RWPE2 (cell line): ENCODE data around the gene VMO1.
A peak's percentile ranks its signal among the peaks of the same experiment; 100 is the strongest.

ENCODE experiments used
- ATAC-seq: fragments of 200-7000 bp; cut with Tn5 transposase; 3 replicates; pipeline ENCODE4 v1.9.1; 2021; ENCODE audit warnings: low read depth
- DNase-seq: peaks from one replicate; pipeline ENCODE4 v3.0.0-alpha.2; 2020; ENCODE audit warnings: low spot score
- H3K27ac ChIP-seq: fragments of 450-650 bp; 2 replicates; pipeline ENCODE4 v1.5.1; 2017; ENCODE audit warnings: mild to moderate bottlenecking; ENCODE audit not compliant: poor library complexity, severe bottlenecking
- H3K27me3 ChIP-seq: fragments of 250-450 bp; sonication (Bioruptor Pico); 2 replicates; pipeline ENCODE4 v1.5.1; 2021; ENCODE audit warnings: mild to moderate bottlenecking, moderate library complexity; ENCODE audit not compliant: insufficient read depth, poor library complexity, severe bottlenecking
- H3K36me3 ChIP-seq: fragments of 250-450 bp; sonication (Bioruptor Pico); 2 replicates; pipeline ENCODE4 v1.5.1; 2020; ENCODE audit warnings: low read depth, mild to moderate bottlenecking, moderate library complexity
- H3K4me1 ChIP-seq: fragments of 250-450 bp; sonication (Bioruptor Pico); 2 replicates; pipeline ENCODE4 v1.5.1; 2021; ENCODE audit warnings: mild to moderate bottlenecking, moderate library complexity; ENCODE audit not compliant: insufficient read depth, poor library complexity, severe bottlenecking
- H3K4me3 ChIP-seq: fragments of 250-450 bp; sonication (Bioruptor Pico); 2 replicates; pipeline ENCODE4 v1.5.1; 2021; ENCODE audit warnings: mild to moderate bottlenecking, moderate library complexity; ENCODE audit not compliant: severe bottlenecking
- H3K9me3 ChIP-seq: fragments of 250-450 bp; sonication (Bioruptor Pico); 2 replicates; pipeline ENCODE4 v1.5.1; 2021; ENCODE audit warnings: mild to moderate bottlenecking, moderate library complexity; ENCODE audit not compliant: severe bottlenecking
- TF ChIP-seq, protein P1 (sequence below): fragments of 450-650 bp; IDR thresholded peaks from one replicate; pipeline ENCODE4 v1.5.1; 2017; ENCODE audit warnings: mild to moderate bottlenecking, moderate library complexity; ENCODE audit not compliant: poor library complexity, severe bottlenecking

Gene VMO1

DNA sequence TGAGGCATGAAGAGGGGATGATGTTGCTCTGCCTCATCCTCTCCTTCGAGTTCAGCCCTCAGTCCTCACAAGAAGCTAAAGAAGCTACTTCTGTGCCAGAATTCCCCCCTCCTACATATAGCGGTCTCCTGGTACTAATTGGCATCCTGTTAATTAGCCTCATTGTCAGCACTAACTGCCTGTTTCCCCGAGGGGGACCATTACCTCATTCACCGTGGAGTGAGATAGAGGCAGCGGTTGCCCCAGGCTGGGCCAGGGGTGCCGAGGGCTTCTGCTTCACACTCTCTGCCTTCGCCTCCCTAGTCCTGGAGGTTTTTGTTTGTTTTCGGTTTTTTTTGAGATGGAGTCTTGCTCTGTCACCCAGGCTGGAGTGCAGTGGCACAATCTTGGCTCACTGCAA, 41.2 kb upstream of the VMO1 start:
- no peak overlapping the region for H3K4me3 ChIP-seq
- H3K4me1 ChIP-seq = no peaks in the 10 kb centered on the region
- H3K27ac ChIP-seq = no peak overlapping the region
- no peaks in the 10 kb centered on the region for H3K27me3 ChIP-seq
- TF ChIP-seq, protein P1, sequence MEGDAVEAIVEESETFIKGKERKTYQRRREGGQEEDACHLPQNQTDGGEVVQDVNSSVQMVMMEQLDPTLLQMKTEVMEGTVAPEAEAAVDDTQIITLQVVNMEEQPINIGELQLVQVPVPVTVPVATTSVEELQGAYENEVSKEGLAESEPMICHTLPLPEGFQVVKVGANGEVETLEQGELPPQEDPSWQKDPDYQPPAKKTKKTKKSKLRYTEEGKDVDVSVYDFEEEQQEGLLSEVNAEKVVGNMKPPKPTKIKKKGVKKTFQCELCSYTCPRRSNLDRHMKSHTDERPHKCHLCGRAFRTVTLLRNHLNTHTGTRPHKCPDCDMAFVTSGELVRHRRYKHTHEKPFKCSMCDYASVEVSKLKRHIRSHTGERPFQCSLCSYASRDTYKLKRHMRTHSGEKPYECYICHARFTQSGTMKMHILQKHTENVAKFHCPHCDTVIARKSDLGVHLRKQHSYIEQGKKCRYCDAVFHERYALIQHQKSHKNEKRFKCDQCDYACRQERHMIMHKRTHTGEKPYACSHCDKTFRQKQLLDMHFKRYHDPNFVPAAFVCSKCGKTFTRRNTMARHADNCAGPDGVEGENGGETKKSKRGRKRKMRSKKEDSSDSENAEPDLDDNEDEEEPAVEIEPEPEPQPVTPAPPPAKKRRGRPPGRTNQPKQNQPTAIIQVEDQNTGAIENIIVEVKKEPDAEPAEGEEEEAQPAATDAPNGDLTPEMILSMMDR = no peak
- no peak for DNase-seq
- ATAC-seq = no peak
- H3K9me3 ChIP-seq = no peaks in the 10 kb centered on the region
- H3K36me3 ChIP-seq = no peaks in the 10 kb centered on the region

DNA sequence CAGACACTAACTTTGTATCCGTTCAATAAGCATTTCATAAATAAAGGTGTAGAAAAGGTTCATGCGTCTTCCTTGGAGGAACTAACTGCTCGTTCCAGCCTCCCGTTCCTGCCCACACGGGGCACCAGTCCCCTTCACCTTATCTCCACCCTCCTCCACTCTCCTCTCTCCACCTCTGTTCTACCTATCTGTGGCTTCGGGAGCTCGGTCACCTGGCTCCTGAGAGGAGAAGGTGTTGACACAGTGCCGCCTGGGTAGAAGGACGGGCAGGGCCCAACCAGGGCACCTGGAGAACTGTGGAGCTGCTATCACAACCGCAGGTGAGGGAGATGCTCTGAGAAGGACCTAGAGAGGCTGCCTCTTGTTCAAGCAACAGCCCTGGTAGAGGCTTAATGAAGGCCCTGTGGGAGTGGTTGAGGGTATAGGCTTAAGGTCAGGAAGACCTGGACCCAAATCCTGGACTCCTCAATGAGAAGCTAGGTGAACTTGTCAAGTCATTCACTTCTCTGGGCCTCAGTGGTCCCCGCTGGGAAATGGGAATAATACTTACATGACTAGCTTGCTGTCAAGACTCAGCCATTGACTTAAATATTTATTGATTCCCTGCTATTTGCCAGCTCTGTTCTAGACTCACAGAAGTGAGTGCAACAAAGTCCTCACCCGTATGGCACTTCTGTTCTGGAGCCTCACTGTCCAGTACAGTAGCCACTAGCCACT, 37.4 kb upstream of the VMO1 start:
- H3K4me1 ChIP-seq = no peaks in the 10 kb centered on the region
- TF ChIP-seq, protein P1 = no peak
- no peak overlapping the region for H3K4me3 ChIP-seq
- DNase-seq (no peak), ATAC-seq (peak; percentile 29; the same call in 1 of the 3 replicates)
- no peaks in the 10 kb centered on the region for H3K9me3 ChIP-seq
- H3K27ac ChIP-seq = no peak overlapping the region
- H3K27me3 ChIP-seq = no peaks in the 10 kb centered on the region
- H3K36me3 ChIP-seq = 0 out of 2 replicates have a peak, but pooled peaks cover 3% of the 10 kb centered on the region

DNA sequence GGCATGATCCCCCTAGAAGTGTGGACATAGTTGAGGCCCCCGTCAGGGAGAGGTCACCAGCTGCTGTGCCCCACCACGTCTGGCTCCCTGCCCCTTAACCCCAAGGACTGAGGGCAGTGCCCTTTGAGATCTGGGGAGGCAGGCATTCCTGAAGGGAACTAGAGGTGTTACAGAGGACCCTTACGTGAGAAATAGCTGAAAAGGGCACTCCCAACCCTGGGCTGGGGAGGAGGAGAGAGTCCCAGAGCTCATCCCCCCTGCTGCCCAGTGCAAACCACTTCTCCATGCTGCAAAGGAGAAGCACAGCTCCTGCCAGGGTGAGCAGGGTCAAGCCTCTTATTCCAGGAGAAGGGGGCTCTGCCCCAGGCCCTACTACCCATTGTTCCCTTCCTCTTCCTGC, 36.7 kb upstream of the VMO1 start:
- no peak for ATAC-seq

DNA sequence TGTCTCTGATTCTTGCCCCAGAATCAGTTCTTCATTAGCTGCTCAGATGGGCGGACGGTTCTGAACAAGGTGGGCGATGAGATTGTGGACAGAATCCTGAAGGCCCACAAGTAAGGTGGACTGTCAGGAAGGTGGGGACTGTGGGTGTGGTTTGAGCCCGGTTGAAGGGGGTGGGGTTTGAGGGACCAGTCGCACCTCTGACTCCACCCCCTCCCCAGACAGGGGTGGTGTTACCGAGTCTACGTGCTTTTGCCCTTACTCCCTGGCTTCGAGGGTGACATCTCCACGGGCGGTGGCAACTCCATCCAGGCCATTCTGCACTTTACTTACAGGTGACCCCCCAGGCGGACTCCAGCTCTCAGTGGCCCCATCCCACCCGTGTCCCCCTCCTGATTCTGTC, 32.1 kb upstream of the VMO1 start:
- Histone ChIP-seq H3K9me3 (no peaks in the 10 kb centered on the region), H3K27ac (no peak overlapping the region), H3K36me3 (peaks cover 28% of the 10 kb centered on the region), H3K4me3 (no peak overlapping the region), H3K4me1 (no peaks in the 10 kb centered on the region), H3K27me3 (no peaks in the 10 kb centered on the region)
- DNase-seq = no peak
- TF ChIP-seq, protein P1 = no peak
- ATAC-seq = no peak

More for the DNA sequence above, 36.7 kb upstream of the VMO1 start:
- no peak overlapping the region for H3K27ac ChIP-seq
- H3K4me3 ChIP-seq = no peak overlapping the region
- no peaks in the 10 kb centered on the region for H3K27me3 ChIP-seq
- TF ChIP-seq, protein P1 = no peak
- no peak for DNase-seq
- no peaks in the 10 kb centered on the region for H3K4me1 ChIP-seq
- 0 out of 2 replicates have a peak, but pooled peaks cover 3% of the 10 kb centered on the region for H3K36me3 ChIP-seq
- H3K9me3 ChIP-seq = no peaks in the 10 kb centered on the region

DNA sequence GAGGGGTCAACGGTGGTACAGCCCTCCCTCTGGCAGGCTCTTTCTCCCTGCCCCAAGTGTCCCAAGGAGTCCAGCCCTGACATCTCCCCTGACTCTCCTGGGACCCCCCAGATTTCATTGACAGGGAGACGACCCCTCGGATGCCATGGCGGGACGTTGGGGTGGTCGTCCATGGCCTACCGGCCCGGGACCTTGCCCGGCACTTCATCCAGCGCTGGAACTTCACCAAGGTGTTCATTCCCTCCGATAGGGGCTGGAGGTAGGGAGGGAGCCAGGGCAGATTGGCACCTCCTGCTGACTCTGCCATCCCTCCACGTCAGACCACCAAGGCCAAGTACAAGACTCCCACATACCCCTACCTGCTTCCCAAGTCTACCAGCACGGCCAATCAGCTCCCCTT, 30.7 kb upstream of the VMO1 start:
- Histone ChIP-seq H3K36me3 (peaks cover 28% of the 10 kb centered on the region), H3K4me1 (no peaks in the 10 kb centered on the region), H3K27me3 (no peaks in the 10 kb centered on the region), H3K9me3 (no peaks in the 10 kb centered on the region), H3K4me3 (no peak overlapping the region), H3K27ac (no peak overlapping the region)
- DNase-seq (no peak), ATAC-seq (no peak)
- TF ChIP-seq, protein P1 = no peak
